Stimulated activated effector memory CD8-positive, alpha-beta T cell treated with anti-CD3 and anti-CD28 coated beads, Interleukin-12 subunit alpha, Interleukin-12 subunit beta, amount 100 ng/mL, for 72 hours (primary cell): Measurements from ENCODE around the gene PRORP.
"Not testable (repeated sequence)": the region's sequence is repeated elsewhere in the genome, so short reads cannot be mapped to it uniquely, and the experiment has no call there.

Experiments
- ATAC-seq: fragments of 150-1000 bp; cut with Tn5 transposase; 2 replicates; pipeline ENCODE4 v1.10.0; 2021
- DNase-seq, 2 donors: peaks; one replicate each; pipeline ENCODE4 v3.0.0; 2021 to 2022; ENCODE audit warnings: low spot score in 2 of 2
- H3K27ac Mint-ChIP-seq: one replicate; pipeline ENCODE4 v1.8.0; 2022; ENCODE audit warnings: mild to moderate bottlenecking, mixed read lengths
- H3K36me3 Mint-ChIP-seq: one replicate; pipeline ENCODE4 v1.8.0; 2022; ENCODE audit warnings: mild to moderate bottlenecking, mixed read lengths
- H3K4me1 Mint-ChIP-seq: one replicate; pipeline ENCODE4 v1.8.0; 2022; ENCODE audit warnings: mixed read lengths
- H3K4me3 Mint-ChIP-seq: one replicate; pipeline ENCODE4 v1.8.0; 2022; ENCODE audit warnings: mild to moderate bottlenecking, mixed read lengths
- H3K9me3 Mint-ChIP-seq: one replicate; pipeline ENCODE4 v1.8.0; 2022; ENCODE audit warnings: mixed read lengths

The PRORP gene

DNA sequence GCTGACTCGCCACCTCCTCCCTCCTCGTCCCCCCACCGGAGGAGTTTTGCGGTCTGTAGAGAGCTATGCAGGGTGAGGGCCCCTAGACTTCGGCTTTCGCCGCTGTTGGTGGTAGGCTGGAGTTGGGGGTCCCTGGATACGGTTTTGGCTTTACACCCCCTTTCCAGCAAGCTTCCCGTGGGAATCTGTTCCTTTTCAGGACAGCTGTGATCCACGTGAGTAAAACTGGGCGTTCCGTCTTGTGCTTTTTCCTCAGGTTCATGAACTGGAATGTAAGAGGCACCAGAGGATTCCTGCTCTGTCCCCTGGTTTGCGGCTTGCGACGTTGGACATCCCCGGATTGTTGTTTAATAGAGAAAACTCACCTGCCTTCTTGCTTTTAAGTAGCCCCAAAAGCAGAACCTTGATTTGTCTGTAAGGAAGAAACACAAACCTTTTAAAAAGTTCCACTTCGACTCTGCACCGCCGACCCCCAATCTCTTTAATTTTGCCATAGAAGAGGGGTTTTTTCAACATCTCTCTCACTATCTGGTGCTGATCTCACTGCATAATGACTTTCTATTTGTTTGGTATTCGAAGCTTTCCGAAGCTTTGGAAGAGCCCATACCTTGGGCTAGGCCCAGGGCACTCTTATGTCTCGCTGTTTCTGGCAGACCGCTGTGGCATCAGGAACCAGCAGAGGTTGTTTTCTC is 490 bp downstream of the PRORP start:
- Mint-ChIP-seq H3K4me3 (peak overlapping the region; percentile 86), H3K36me3 (peaks cover 63% of the 10 kb centered on the region), H3K4me1 (peaks cover 57% of the 10 kb centered on the region), H3K9me3 (no peaks in the 10 kb centered on the region), H3K27ac (peak overlapping the region; percentile 99)
- ATAC-seq (no peak), DNase-seq (no peak)

DNA sequence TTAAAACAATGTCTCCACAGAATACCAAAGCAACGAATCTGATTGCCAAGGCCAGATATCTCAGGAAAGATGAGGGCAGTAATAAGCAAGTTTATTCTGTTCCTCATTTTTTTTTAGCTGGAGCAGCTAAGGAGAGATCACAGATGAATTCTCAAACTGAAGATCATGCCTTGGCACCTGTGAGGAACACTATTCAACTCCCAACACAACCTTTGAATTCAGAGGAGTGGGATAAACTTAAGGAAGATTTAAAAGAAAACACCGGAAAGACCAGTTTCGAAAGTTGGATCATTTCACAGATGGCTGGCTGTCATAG is 994 bp downstream of the PRORP start:
- DNase-seq: no peak
- Mint-ChIP-seq H3K27ac (peak overlapping the region; percentile 99), H3K9me3 (no peaks in the 10 kb centered on the region), H3K4me1 (peaks cover 57% of the 10 kb centered on the region), H3K4me3 (peak overlapping the region; percentile 86), H3K36me3 (peaks cover 68% of the 10 kb centered on the region)
- no peak for ATAC-seq

GRCh38 chr14:35124127-35124526 is 1.8 kb downstream of the PRORP start:
- no peak for DNase-seq
- Mint-ChIP-seq H3K9me3 (no peaks in the 10 kb centered on the region), H3K27ac (peak overlapping the region; percentile 15), H3K4me1 (peaks cover 58% of the 10 kb centered on the region), H3K36me3 (peaks cover 69% of the 10 kb centered on the region), H3K4me3 (peak overlapping the region; percentile 86)
- no peak for ATAC-seq

- DNase-seq (no peak), ATAC-seq (no peak)
- H3K4me3 Mint-ChIP-seq: no peak overlapping the region
- H3K4me1 Mint-ChIP-seq: peaks cover 43% of the 10 kb centered on the region
- H3K36me3 Mint-ChIP-seq: peaks cover 80% of the 10 kb centered on the region
- peak overlapping the region; percentile 67 for H3K27ac Mint-ChIP-seq
- H3K9me3 Mint-ChIP-seq: no peaks in the 10 kb centered on the region
Measured at GRCh38 chr14:35133542-35134328, 11.4 kb downstream of the PRORP start.

- Mint-ChIP-seq H3K4me1 (peaks cover 36% of the 10 kb centered on the region), H3K9me3 (no peaks in the 10 kb centered on the region), H3K27ac (peak overlapping the region; percentile 67), H3K36me3 (peaks cover 77% of the 10 kb centered on the region), H3K4me3 (no peak overlapping the region)
- ATAC-seq (no peak), DNase-seq (no peak)
Measured at GRCh38 chr14:35134329-35135123, 12.2 kb downstream of the PRORP start.

DNA sequence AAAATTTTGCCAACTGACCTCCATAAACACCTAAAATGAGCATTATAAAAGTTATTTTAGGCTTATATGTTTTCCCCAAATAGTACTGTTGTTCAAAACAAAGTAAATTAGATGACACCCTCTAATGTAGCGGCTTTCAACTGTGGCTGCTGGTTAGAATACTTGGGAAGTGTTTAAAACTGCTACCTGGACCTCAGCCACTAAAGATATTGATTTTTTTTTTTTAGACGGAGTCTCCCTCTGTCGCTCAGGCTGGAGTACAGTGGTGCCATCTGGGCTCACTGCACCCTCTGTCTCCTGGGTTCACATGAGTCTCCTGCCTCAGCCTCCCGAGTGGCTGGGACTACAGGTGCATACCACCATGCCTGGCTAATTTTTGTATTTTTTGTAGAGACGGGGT is 16.2 kb downstream of the PRORP start:
- no peak overlapping the region for H3K27ac Mint-ChIP-seq
- peaks cover 66% of the 10 kb centered on the region for H3K36me3 Mint-ChIP-seq
- DNase-seq (no peak), ATAC-seq (no peak)
- peaks cover 31% of the 10 kb centered on the region for H3K4me1 Mint-ChIP-seq
- no peak overlapping the region for H3K4me3 Mint-ChIP-seq
- H3K9me3 Mint-ChIP-seq: no peaks in the 10 kb centered on the region

DNA sequence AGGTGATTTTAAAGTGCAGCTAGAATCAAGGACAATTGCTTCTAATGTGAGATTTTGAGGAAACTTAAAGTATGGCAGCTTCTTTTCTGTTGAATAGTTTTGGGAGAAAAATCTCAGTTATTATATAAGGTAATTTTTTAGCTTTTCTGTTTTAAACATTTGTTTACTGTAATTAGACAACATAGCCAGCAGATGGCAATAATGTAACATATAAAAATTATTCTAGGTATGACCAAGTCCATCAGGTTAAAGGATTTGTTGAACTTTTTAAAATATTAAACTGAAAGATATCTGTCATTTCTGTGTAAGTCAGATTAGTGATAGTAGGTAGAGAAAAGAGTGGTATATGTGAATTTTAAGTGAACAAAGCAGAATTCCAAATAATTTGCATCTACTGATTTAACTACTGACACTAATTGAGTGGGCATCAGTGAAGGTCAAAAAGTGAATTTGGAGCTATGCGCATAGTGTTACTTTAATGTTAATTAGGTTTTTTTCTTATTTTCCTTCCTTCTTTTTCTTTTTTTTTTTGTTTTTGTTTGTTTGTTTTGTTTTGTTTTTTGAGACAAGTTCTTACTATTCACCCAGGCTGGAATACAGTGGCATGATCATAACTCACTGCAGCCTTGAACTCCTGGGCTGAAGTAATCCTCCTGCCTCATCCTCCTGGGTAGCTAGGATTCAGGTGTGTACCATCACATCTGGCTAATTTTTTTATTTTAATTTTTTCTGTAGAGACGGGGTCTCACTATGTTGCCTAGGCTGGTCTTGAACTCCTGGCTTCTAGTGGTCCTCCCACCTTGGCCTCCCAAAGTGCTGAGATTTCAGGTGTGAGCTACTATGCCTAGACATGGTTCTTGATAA is 18.6 kb downstream of the PRORP start:
- H3K27ac Mint-ChIP-seq: no peak overlapping the region
- no peaks in the 10 kb centered on the region for H3K9me3 Mint-ChIP-seq
- H3K36me3 Mint-ChIP-seq: peaks cover 58% of the 10 kb centered on the region
- no peak overlapping the region for H3K4me3 Mint-ChIP-seq
- ATAC-seq: no peak
- peaks cover 16% of the 10 kb centered on the region for H3K4me1 Mint-ChIP-seq
- DNase-seq: no peak

DNA sequence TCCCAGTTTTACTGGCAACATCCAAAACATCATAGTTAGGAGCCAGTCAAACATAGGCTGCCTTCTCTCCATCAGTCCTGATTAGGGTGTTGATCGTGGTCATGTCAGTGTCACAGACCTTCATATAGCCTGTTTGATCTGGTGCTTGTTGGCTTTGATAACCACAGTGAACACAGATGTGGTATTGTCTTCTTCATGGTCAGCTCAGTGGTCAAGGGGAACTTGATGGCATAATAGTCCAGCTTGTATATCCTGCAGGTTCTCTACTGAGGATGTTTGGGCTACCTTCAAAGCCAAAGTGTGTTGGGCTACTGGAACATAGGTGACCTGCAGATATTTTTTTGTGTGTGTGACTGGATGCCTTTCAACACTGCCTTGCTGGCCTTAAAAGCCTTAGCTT is 21.7 kb downstream of the PRORP start:
- no peaks in the 10 kb centered on the region for H3K9me3 Mint-ChIP-seq
- DNase-seq (no peak), ATAC-seq (no peak)
- no peak overlapping the region for H3K27ac Mint-ChIP-seq
- no peak overlapping the region for H3K4me3 Mint-ChIP-seq
- H3K36me3 Mint-ChIP-seq: peaks cover 58% of the 10 kb centered on the region
- H3K4me1 Mint-ChIP-seq: no peaks in the 10 kb centered on the region

GRCh38 chr14:35146711-35147149 is 24.4 kb downstream of the PRORP start:
- peaks cover 40% of the 10 kb centered on the region for H3K36me3 Mint-ChIP-seq
- H3K4me1 Mint-ChIP-seq: peaks cover 6% of the 10 kb centered on the region
- DNase-seq (no peak), ATAC-seq (no peak)
- H3K27ac Mint-ChIP-seq: no peak overlapping the region
- no peaks in the 10 kb centered on the region for H3K9me3 Mint-ChIP-seq
- H3K4me3 Mint-ChIP-seq: no peak overlapping the region

- H3K9me3 Mint-ChIP-seq: no peaks in the 10 kb centered on the region
- no peak for ATAC-seq
Measured at GRCh38 chr14:35147186-35147585, 24.8 kb downstream of the PRORP start.

DNA sequence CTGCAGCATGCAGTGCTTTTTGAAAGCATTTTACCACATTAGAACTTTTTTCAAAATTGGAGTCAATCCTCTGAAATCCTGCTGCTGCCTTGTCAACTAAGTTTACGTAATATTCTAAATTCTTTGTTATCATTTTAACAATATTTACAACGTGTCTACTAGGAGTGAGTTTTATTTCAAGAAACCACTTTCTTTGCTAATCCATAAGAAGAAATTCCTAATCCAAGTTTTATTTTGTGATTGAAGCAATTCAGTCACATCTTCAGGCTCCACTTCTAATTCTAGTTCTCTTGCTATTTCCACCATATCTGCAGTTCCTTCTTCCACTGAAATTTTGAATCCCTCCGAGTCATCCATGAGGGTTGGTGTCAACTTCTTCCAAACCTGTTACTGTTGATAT is 25.4 kb downstream of the PRORP start:
- DNase-seq (no peak), ATAC-seq (no peak)
- Mint-ChIP-seq H3K36me3 (peaks cover 30% of the 10 kb centered on the region), H3K4me1 (peaks cover 6% of the 10 kb centered on the region), H3K27ac (no peak overlapping the region), H3K4me3 (no peak overlapping the region), H3K9me3 (no peaks in the 10 kb centered on the region)

More at GRCh38 chr14:35147186-35147585, 24.8 kb downstream of the PRORP start:
- no peak for DNase-seq
- Mint-ChIP-seq H3K4me3 (no peak overlapping the region), H3K4me1 (peaks cover 6% of the 10 kb centered on the region), H3K27ac (no peak overlapping the region), H3K36me3 (peaks cover 35% of the 10 kb centered on the region)

- ATAC-seq (no peak), DNase-seq (no peak)
- no peak overlapping the region for H3K4me3 Mint-ChIP-seq
- H3K36me3 Mint-ChIP-seq: peaks cover 26% of the 10 kb centered on the region
- no peak overlapping the region for H3K27ac Mint-ChIP-seq
- peaks cover 15% of the 10 kb centered on the region for H3K4me1 Mint-ChIP-seq
- no peaks in the 10 kb centered on the region for H3K9me3 Mint-ChIP-seq
Measured at GRCh38 chr14:35149239-35149638, 26.9 kb downstream of the PRORP start.

GRCh38 chr14:35152531-35152930 is 30.2 kb downstream of the PRORP start:
- not testable (repeated sequence) for ATAC-seq, H3K4me3 Mint-ChIP-seq, DNase-seq, H3K27ac Mint-ChIP-seq, H3K9me3 Mint-ChIP-seq, H3K36me3 Mint-ChIP-seq
- H3K4me1 Mint-ChIP-seq: peaks cover 27% of the 10 kb centered on the region

GRCh38 chr14:35154016-35154415 is 31.7 kb downstream of the PRORP start:
- H3K9me3 Mint-ChIP-seq: no peaks in the 10 kb centered on the region

GRCh38 chr14:35155962-35156361 is 33.6 kb downstream of the PRORP start:
- ATAC-seq (no peak), DNase-seq (no peak)
- Mint-ChIP-seq H3K4me3 (no peak overlapping the region), H3K4me1 (peaks cover 50% of the 10 kb centered on the region), H3K9me3 (no peaks in the 10 kb centered on the region), H3K27ac (peak overlapping the region; percentile 77), H3K36me3 (peaks cover 15% of the 10 kb centered on the region)

More at GRCh38 chr14:35154016-35154415, 31.7 kb downstream of the PRORP start:
- Mint-ChIP-seq H3K36me3 (no peaks in the 10 kb centered on the region), H3K27ac (peak overlapping the region; percentile 82), H3K4me1 (peaks cover 37% of the 10 kb centered on the region), H3K4me3 (no peak overlapping the region)
- DNase-seq (no peak), ATAC-seq (no peak)
